Measurements from ENCODE around the gene IKZF4. TPM values are rescaled to one million over a fixed set of nuclear protein-coding genes. Genes with fewer than 3 reads are reported as not detected.

The IKZF4 gene
- total RNA-seq, 1 experiment from 2014 or later, result 1.1 TPM

GRCh38 chr12:56007564-56008559, 13.0 kb upstream of the IKZF4 start:
- peak; percentile 23 to 50 for DNase-seq (ENCODE audit: low read depth in 1 of 2, low spot score in 2 of 2)
- H3K36me3 ChIP-seq, result peaks cover 7% of the 10 kb centered on the region; the same call in 1 of the 2 replicates
- H3K4me1 ChIP-seq (replicated peaks), result peaks cover 10% of the 10 kb centered on the region; the same call in 1 of the 2 replicates
- no peaks in the 10 kb centered on the region for H3K9me3 ChIP-seq (replicated peaks)
- H3K27ac ChIP-seq, result peak overlapping the region; percentile 36; the same call in 1 of the 2 replicates
- H3K27me3 ChIP-seq (replicated peaks), result no peaks in the 10 kb centered on the region
- H3K4me3 ChIP-seq, result peak overlapping the region; percentile 41

DNA sequence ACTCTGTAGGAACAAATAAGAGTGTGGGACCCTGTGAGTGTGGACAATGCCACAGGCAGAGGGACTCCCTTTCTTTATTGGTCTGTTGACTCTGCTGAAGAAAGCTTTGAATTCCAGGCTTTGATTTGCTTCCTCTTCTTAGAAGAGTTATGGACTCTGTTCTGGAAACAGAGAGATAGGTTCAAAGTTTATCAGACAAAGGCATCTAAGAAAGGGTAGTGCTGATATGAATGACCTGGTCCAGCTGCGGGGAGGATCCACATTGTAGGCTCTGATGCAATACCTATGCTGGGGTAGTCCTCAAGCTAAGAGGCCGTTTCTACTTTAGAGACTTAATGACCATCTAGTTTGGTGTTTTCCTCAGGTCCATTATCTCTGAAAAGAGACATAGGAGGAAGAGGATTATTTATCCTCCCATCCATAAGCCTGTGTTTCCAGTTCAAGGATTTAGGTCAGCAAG, 10.7 kb upstream of the IKZF4 start:
- Histone ChIP-seq H3K4me3 (no peak overlapping the region), H3K9me3 (replicated peaks) (no peaks in the 10 kb centered on the region), H3K36me3 (no peaks in the 10 kb centered on the region), H3K27ac (no peak overlapping the region), H3K27me3 (replicated peaks) (no peaks in the 10 kb centered on the region), H3K4me1 (replicated peaks) (peaks cover 10% of the 10 kb centered on the region; the same call in 1 of the 2 replicates)
- no peak for DNase-seq (ENCODE audit: low read depth in 1 of 2, low spot score in 2 of 2)

DNA sequence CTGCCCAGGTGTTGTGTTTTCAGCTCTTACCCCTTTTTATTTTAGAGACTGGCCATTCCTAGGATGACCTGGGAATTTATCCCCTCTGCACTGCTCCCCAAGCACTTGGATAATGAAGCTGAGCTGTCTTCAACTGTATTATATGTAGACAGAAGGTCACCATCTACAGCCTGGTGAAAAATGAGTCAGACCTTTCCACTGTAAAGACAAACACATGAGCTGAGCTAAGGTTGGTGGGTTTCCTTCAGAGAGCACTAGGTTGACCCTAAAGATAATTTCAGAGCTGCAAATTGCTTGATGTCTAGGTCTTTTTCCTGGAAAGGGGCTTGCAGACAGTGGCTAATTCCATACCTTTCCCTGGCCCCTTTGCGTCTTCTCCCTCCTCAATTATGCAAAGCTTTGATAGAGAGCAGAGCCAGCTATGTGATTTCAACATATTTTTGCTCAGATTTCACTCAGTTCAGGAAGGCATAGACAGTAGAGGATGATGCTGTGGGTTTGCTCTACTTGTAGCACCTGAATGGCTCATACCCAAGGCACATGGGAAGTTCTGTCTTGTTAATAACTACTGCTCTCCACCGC, 9.2 kb upstream of the IKZF4 start:
- no peak for DNase-seq (ENCODE audit: low read depth in 1 of 2, low spot score in 2 of 2)
- Histone ChIP-seq H3K4me3 (no peak overlapping the region), H3K9me3 (replicated peaks) (no peaks in the 10 kb centered on the region), H3K36me3 (no peaks in the 10 kb centered on the region), H3K27ac (no peak overlapping the region), H3K4me1 (replicated peaks) (peaks cover 10% of the 10 kb centered on the region; the same call in 1 of the 2 replicates), H3K27me3 (replicated peaks) (no peaks in the 10 kb centered on the region)

DNA sequence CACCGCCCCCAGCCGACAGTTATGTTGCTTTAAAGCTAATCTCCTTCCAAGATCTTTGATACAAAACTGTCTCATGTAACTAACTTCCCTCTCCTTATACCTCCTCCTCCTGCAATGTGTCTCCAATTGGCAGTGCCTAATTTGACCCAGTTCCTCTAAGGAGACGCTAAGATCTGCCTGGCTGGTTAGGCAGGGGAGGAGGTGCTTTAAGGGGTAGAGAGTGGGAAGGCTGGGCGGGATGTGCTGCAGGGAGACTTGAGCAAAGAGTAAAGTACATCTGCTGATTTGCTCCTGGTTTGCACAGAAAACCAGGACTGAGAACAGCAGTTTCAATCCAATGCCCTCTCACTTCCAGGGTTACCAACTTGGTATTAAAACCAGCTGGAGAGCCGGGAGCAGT, 7.4 kb upstream of the IKZF4 start:
- H3K4me1 ChIP-seq (replicated peaks), result no peaks in the 10 kb centered on the region
- no peaks in the 10 kb centered on the region for H3K27me3 ChIP-seq (replicated peaks)
- H3K36me3 ChIP-seq, result peaks cover 5% of the 10 kb centered on the region; the same call in 1 of the 2 replicates
- H3K9me3 ChIP-seq (replicated peaks), result no peaks in the 10 kb centered on the region
- DNase-seq (ENCODE audit: low read depth in 1 of 2, low spot score in 2 of 2), result no peak
- H3K4me3 ChIP-seq, result no peak overlapping the region
- no peak overlapping the region for H3K27ac ChIP-seq

- no peak overlapping the region for H3K4me3 ChIP-seq
- no peaks in the 10 kb centered on the region for H3K4me1 ChIP-seq (replicated peaks)
- no peak for DNase-seq (ENCODE audit: low read depth in 1 of 2, low spot score in 2 of 2)
- H3K27me3 ChIP-seq (replicated peaks), result no peaks in the 10 kb centered on the region
- H3K36me3 ChIP-seq, result peaks cover 5% of the 10 kb centered on the region; the same call in 1 of the 2 replicates
- no peaks in the 10 kb centered on the region for H3K9me3 ChIP-seq (replicated peaks)
- H3K27ac ChIP-seq, result no peak overlapping the region
Measured at GRCh38 chr12:56014205-56014604, 6.6 kb upstream of the IKZF4 start.

DNA sequence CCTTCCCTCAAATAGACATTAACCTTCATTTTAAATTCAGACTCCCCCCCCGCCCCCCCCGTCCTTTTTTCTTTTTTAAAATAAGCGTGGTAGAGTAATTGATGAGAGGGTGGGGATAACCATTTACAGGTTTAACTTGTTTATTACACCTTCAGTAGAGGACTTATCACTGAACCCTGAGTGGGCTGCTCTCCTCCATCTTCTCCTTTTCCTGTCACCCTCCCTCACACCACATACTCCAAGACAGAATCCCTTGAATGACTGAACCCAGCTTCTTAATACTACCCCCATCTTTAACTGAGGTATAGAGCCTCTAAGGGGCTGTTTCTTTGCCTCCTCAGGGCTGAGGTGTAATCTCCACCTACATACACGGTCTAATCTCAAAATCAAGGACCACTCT, 3.7 kb upstream of the IKZF4 start:
- H3K36me3 ChIP-seq, result peaks cover 5% of the 10 kb centered on the region; the same call in 1 of the 2 replicates
- H3K27ac ChIP-seq, result no peak overlapping the region
- no peaks in the 10 kb centered on the region for H3K4me1 ChIP-seq (replicated peaks)
- no peaks in the 10 kb centered on the region for H3K27me3 ChIP-seq (replicated peaks)
- no peak for DNase-seq (ENCODE audit: low read depth in 1 of 2, low spot score in 2 of 2)
- H3K9me3 ChIP-seq (replicated peaks), result no peaks in the 10 kb centered on the region
- H3K4me3 ChIP-seq, result no peak overlapping the region

GRCh38 chr12:56018356-56018755, 2.5 kb upstream of the IKZF4 start:
- Histone ChIP-seq H3K9me3 (replicated peaks) (no peaks in the 10 kb centered on the region), H3K27ac (no peak overlapping the region), H3K4me3 (no peak overlapping the region), H3K36me3 (peaks cover 5% of the 10 kb centered on the region; the same call in 1 of the 2 replicates), H3K4me1 (replicated peaks) (no peaks in the 10 kb centered on the region), H3K27me3 (replicated peaks) (no peaks in the 10 kb centered on the region)
- DNase-seq (ENCODE audit: low read depth in 1 of 2, low spot score in 2 of 2), result no peak

DNA sequence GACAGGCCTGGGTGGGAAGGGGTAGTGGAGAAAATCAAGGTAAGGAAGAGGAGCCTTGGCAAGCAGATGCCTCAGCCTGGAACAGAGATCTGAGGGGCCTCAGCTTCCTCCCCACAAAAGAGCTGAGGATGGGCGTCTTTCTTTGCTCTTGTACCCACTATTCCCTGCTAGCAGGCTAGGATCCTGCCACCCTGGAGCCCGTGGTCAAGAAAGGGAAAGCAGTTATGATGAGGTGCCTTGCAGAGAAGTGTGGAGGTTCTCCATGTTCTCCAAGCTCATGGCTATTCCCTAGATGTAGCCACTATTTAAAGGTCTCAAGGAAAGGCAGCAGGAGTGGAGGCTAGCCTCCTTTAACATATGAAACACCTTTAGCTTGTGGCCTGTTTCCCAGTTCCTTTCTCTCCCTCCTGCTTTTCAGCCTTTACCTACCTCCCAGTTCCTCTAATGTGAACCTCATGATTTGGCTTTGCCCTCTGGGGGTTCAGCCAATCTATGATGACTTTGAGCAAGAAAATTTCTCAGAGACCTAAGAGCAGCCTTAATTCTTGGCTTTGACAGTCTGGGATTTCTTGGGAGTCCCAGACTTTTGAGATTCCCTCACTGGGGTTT, 1.1 kb downstream of the IKZF4 start:
- Histone ChIP-seq H3K36me3 (peaks cover 5% of the 10 kb centered on the region; the same call in 1 of the 2 replicates), H3K27me3 (replicated peaks) (no peaks in the 10 kb centered on the region), H3K9me3 (replicated peaks) (no peaks in the 10 kb centered on the region), H3K4me3 (no peak overlapping the region), H3K27ac (no peak overlapping the region), H3K4me1 (replicated peaks) (no peaks in the 10 kb centered on the region)
- no peak for DNase-seq (ENCODE audit: low read depth in 1 of 2, low spot score in 2 of 2)

GRCh38 chr12:56028511-56029165, 7.8 kb downstream of the IKZF4 start:
- no peaks in the 10 kb centered on the region for H3K27me3 ChIP-seq (replicated peaks)
- H3K36me3 ChIP-seq, result no peaks in the 10 kb centered on the region
- no peaks in the 10 kb centered on the region for H3K4me1 ChIP-seq (replicated peaks)
- H3K4me3 ChIP-seq, result no peak overlapping the region
- no peak for DNase-seq (ENCODE audit: low read depth in 1 of 2, low spot score in 2 of 2)
- no peak overlapping the region for H3K27ac ChIP-seq
- H3K9me3 ChIP-seq (replicated peaks), result no peaks in the 10 kb centered on the region

DNA sequence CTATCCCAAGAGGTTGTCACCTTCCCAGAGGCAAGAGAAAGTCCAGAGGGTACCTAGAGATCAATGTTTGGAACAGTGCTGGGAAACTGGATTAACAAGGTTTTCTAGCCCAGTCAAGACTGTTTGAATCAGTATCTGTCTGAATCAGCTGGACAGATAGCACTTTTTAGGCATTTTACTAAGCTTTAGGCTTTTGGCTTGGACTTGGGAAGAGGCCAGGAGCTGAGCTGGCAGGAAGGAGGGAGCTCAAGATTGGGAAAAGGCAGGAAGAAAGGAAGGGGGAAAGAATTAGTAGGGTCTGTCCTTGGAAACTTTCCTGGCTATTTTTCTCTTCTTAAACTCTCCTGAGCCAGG, 8.3 kb downstream of the IKZF4 start:
- H3K4me3 ChIP-seq, result no peak overlapping the region
- H3K9me3 ChIP-seq (replicated peaks), result no peaks in the 10 kb centered on the region
- no peak for DNase-seq (ENCODE audit: low read depth in 1 of 2, low spot score in 2 of 2)
- no peaks in the 10 kb centered on the region for H3K4me1 ChIP-seq (replicated peaks)
- no peak overlapping the region for H3K27ac ChIP-seq
- no peaks in the 10 kb centered on the region for H3K27me3 ChIP-seq (replicated peaks)
- no peaks in the 10 kb centered on the region for H3K36me3 ChIP-seq

DNA sequence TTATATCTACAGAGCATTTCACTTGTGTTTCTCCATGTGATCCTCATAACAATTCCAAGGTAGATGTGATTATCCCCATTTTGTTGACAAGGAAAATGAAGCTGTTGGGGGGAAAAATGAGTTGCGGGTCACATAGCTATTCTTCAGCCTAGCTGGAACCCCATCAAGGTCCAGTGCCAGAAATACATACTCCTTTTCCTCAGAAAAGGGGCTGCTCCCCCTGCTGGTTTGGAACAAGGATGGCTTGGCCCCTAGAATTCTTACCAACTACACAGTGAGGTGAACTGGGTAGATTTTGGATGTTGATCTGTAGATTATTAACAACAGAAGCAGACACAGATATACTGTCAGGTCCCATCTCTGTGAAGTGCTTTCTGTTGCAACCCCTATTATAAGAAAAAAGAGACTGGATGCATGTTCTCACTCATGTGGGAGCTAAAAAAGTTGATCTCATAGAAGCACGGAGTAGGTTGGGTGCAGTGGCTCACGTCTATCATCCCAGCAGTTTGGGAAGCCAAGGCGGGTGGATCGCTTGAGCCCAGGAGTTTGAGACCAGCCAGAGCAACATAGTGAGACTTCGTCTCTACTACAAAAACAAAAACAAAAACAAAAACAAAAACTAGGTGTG, 8.9 kb downstream of the IKZF4 start:
- Histone ChIP-seq H3K27me3 (replicated peaks) (no peaks in the 10 kb centered on the region), H3K4me1 (replicated peaks) (no peaks in the 10 kb centered on the region), H3K9me3 (replicated peaks) (no peaks in the 10 kb centered on the region), H3K4me3 (no peak overlapping the region), H3K27ac (no peak overlapping the region), H3K36me3 (no peaks in the 10 kb centered on the region)
- peak; percentile 18 to 55 for DNase-seq (ENCODE audit: low read depth in 1 of 2, low spot score in 2 of 2)

DNA sequence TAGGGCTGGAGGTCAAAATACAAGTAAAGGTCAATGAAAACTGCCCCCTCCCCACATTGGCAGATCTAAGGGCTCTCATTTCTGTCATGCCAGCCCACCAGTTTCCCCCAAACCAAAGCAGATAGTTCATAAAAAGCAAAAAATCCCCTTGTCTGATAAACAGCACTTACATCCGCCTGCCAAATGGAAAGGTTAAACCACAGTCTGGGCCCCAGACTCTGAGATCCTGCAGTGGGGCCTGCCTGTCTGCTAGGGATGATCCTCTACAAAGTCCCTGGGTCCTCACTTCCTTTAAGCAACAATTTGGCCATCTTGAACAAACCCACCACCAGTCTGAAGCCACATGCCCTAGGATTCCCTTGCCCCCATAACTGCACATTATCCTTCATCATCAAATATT, 11.1 kb downstream of the IKZF4 start:
- no peak overlapping the region for H3K4me3 ChIP-seq
- 0 out of 2 replicates have a peak, but pooled peaks cover 2% of the 10 kb centered on the region for H3K36me3 ChIP-seq
- no peaks in the 10 kb centered on the region for H3K9me3 ChIP-seq (replicated peaks)
- H3K27ac ChIP-seq, result no peak overlapping the region
- DNase-seq (ENCODE audit: low read depth in 1 of 2, low spot score in 2 of 2), result no peak
- no peaks in the 10 kb centered on the region for H3K27me3 ChIP-seq (replicated peaks)
- H3K4me1 ChIP-seq (replicated peaks), result no peaks in the 10 kb centered on the region

Data from SJSA1 (cell line).